Esophagus muscularis mucosa (tissue), 3 donors: Measurements from ENCODE around the gene GATAD1.

Experiments
- CTCF ChIP-seq, 3 experiments: fragments of 200-600 bp in 2 of 3; fragments of 450-650 bp in 1 of 3; sonication (generic) in 2 of 3; IDR thresholded peaks; one replicate each; pipeline ENCODE4 v1.5.1; 2017 to 2019; ENCODE audit warnings: antibody characterized with exemption in 3 of 3, mild to moderate bottlenecking in 2 of 3, moderate library complexity in 1 of 3
- POLR2A ChIP-seq: fragments of 450-650 bp; IDR thresholded peaks from one replicate; pipeline ENCODE4 v1.6.1; 2017; ENCODE audit warnings: antibody characterized with exemption, moderate library complexity, mild to moderate bottlenecking, low read depth

- TF ChIP-seq POLR2A (no peak), CTCF (IDR thresholded peaks at IDR 0.05) (no peak)
Measured at GRCh38 chr7:92403760-92404074, 43.6 kb upstream of the GATAD1 start.
